OCI-LY1 (cell line): ENCODE data around the gene MARVELD2.

Source experiments
- H2AFZ ChIP-seq: fragments of 200-600 bp; sonication (generic), shearing (Covaris generic); 2 replicates; pipeline ENCODE4 v1.6.0; 2014; ENCODE audit warnings: antibody characterized with exemption, mild to moderate bottlenecking, low read length
- H3F3A ChIP-seq: fragments of 200-600 bp; sonication (generic), shearing (Covaris generic); 2 replicates; pipeline ENCODE4 v1.6.0; 2014; ENCODE audit warnings: mild to moderate bottlenecking, antibody characterized with exemption, low read length, moderate library complexity; ENCODE audit not compliant: insufficient read depth
- H3K27ac ChIP-seq: fragments of 200-600 bp; sonication (generic); 2 replicates; pipeline ENCODE4 v1.5.1; 2014; ENCODE audit warnings: low read length, mixed run types, mild to moderate bottlenecking, low read depth; ENCODE audit not compliant: poor library complexity, severe bottlenecking
- H3K27me3 ChIP-seq: fragments of 200-600 bp; sonication (generic); 2 replicates; pipeline ENCODE4 v1.6.0; 2014; ENCODE audit warnings: antibody characterized with exemption, mild to moderate bottlenecking, low read length, moderate library complexity; ENCODE audit not compliant: insufficient read depth
- H3K36me3 ChIP-seq: fragments of 200-600 bp; sonication (generic); 2 replicates; pipeline ENCODE4 v1.6.1; 2014; ENCODE audit warnings: mild to moderate bottlenecking, antibody characterized with exemption, low read length, moderate library complexity, mixed read lengths; ENCODE audit not compliant: insufficient read depth
- H3K4me1 ChIP-seq: fragments of 200-600 bp; sonication (generic); 2 replicates; pipeline ENCODE4 v1.5.1; 2014; ENCODE audit warnings: mild to moderate bottlenecking, low read length, moderate library complexity; ENCODE audit not compliant: insufficient read depth, severe bottlenecking
- H3K4me2 ChIP-seq: fragments of 200-600 bp; sonication (generic), shearing (Covaris generic); 2 replicates; pipeline ENCODE4 v1.6.1; 2014; ENCODE audit warnings: low read length
- H3K4me3 ChIP-seq: fragments of 200-600 bp; sonication (generic); 2 replicates; pipeline ENCODE4 v1.5.1; 2014; ENCODE audit warnings: low read length, low read depth, mild to moderate bottlenecking, mixed read lengths; ENCODE audit not compliant: poor library complexity, severe bottlenecking
- H3K79me2 ChIP-seq: fragments of 200-600 bp; shearing (Covaris generic); 2 replicates; pipeline ENCODE4 v1.6.1; 2016; ENCODE audit warnings: mixed run types, low read length, mixed read lengths; ENCODE audit not compliant: insufficient read depth
- H3K9ac ChIP-seq: fragments of 200-600 bp; sonication (generic), shearing (Covaris generic); 2 replicates; pipeline ENCODE4 v1.6.1; 2014; ENCODE audit warnings: mild to moderate bottlenecking, low read length, mixed read lengths
- H3K9me2 ChIP-seq: fragments of 200-600 bp; sonication (generic), shearing (Covaris generic); 2 replicates; pipeline ENCODE4 v1.6.1; 2014; ENCODE audit warnings: low read depth, mild to moderate bottlenecking, low read length, mixed read lengths
- H3K9me3 ChIP-seq: fragments of 200-600 bp; shearing (Covaris generic); 2 replicates; pipeline ENCODE4 v1.6.1; 2014; ENCODE audit warnings: low read length, mixed read lengths
- H4K20me1 ChIP-seq: fragments of 200-600 bp; sonication (generic), shearing (Covaris generic); 2 replicates; pipeline ENCODE4 v1.6.0; 2016; ENCODE audit warnings: mild to moderate bottlenecking, low read length; ENCODE audit not compliant: insufficient read depth
- CTCF ChIP-seq: fragments of 200-600 bp; sonication (generic), shearing (Covaris generic); IDR thresholded peaks from 2 replicates; pipeline ENCODE4 v1.5.1; 2017; ENCODE audit warnings: mild to moderate bottlenecking, antibody characterized with exemption, low read length, moderate library complexity, mixed read lengths
- EZH2 ChIP-seq: fragments of 200-600 bp; sonication (generic), shearing (Covaris generic); IDR thresholded peaks from 2 replicates; pipeline ENCODE4 v1.8.0; 2017; ENCODE audit warnings: borderline replicate concordance, mixed run types, mild to moderate bottlenecking, antibody characterized with exemption, low read length, moderate library complexity, mixed read lengths

MARVELD2 gene

GRCh38 chr5:69492391-69492922 lies 77.5 kb downstream of the MARVELD2 start, which contains the start of gene OCLN:
OCLN (plus strand) TSS chr5:69492790; CDS start chr5:69504245, 11,455 bp downstream.
- TF ChIP-seq CTCF (no peak), EZH2 (no peak)
- Histone ChIP-seq H3K27me3 (peaks cover 5% of the 10 kb centered on the region), H4K20me1 (no peaks in the 10 kb centered on the region), H3K4me1 (no peaks in the 10 kb centered on the region), H3K9ac (no peak within 1 kb of the TSS), H3K4me2 (peak within 1 kb of the TSS; percentile 51), H3K9me3 (no peaks in the 10 kb centered on the region), H3F3A (no peaks in the 10 kb centered on the region), H3K79me2 (no peaks in the 10 kb centered on the region), H3K36me3 (no peaks in the 10 kb centered on the region), H2AFZ (no peak within 1 kb of the TSS), H3K4me3 (peak within 1 kb of the TSS; percentile 10), H3K27ac (no peak within 1 kb of the TSS), H3K9me2 (no peaks in the 10 kb centered on the region)

GRCh38 chr5:69492923-69493395 lies 78.0 kb downstream of the MARVELD2 start:
- TF ChIP-seq EZH2 (no peak), CTCF (no peak)
- Histone ChIP-seq H3K36me3 (no peaks in the 10 kb centered on the region), H2AFZ (no peak overlapping the region), H4K20me1 (no peaks in the 10 kb centered on the region), H3K27ac (no peak overlapping the region), H3K9me2 (no peaks in the 10 kb centered on the region), H3F3A (no peaks in the 10 kb centered on the region), H3K79me2 (no peaks in the 10 kb centered on the region), H3K9me3 (no peaks in the 10 kb centered on the region), H3K4me3 (peak overlapping the region; percentile 10), H3K27me3 (peaks cover 5% of the 10 kb centered on the region), H3K4me1 (no peaks in the 10 kb centered on the region), H3K4me2 (peak overlapping the region; percentile 51; the same call in 1 of the 2 replicates), H3K9ac (no peak overlapping the region)

- no peak overlapping the region for H3K27ac ChIP-seq
- H3K9ac ChIP-seq = no peak overlapping the region
- no peaks in the 10 kb centered on the region for H3K36me3 ChIP-seq
- H3K4me2 ChIP-seq = peak overlapping the region; percentile 51
- H2AFZ ChIP-seq = no peak overlapping the region
- peak overlapping the region; percentile 10 for H3K4me3 ChIP-seq
- H3K4me1 ChIP-seq = no peaks in the 10 kb centered on the region
- peaks cover 5% of the 10 kb centered on the region for H3K27me3 ChIP-seq
- no peaks in the 10 kb centered on the region for H3K79me2 ChIP-seq
- H3K9me2 ChIP-seq = no peaks in the 10 kb centered on the region
- TF ChIP-seq CTCF = no peak
- TF ChIP-seq EZH2 = no peak
- no peaks in the 10 kb centered on the region for H3K9me3 ChIP-seq
- H3F3A ChIP-seq = no peaks in the 10 kb centered on the region
- no peaks in the 10 kb centered on the region for H4K20me1 ChIP-seq
Observed at GRCh38 chr5:69493396-69494133, 78.6 kb downstream of the MARVELD2 start.
